HG03575 (cell line): Measurements from ENCODE around the gene IL1RAPL2.

Experiments
- ATAC-seq: cut with Tn5 transposase; IDR thresholded peaks from one replicate; pipeline ENCODE4 v1.9.1; 2021; ENCODE audit not compliant: unreplicated experiment, insufficient number of reproducible peaks, low FRiP score; ENCODE audit errors: extremely low read depth

IL1RAPL2 gene

DNA sequence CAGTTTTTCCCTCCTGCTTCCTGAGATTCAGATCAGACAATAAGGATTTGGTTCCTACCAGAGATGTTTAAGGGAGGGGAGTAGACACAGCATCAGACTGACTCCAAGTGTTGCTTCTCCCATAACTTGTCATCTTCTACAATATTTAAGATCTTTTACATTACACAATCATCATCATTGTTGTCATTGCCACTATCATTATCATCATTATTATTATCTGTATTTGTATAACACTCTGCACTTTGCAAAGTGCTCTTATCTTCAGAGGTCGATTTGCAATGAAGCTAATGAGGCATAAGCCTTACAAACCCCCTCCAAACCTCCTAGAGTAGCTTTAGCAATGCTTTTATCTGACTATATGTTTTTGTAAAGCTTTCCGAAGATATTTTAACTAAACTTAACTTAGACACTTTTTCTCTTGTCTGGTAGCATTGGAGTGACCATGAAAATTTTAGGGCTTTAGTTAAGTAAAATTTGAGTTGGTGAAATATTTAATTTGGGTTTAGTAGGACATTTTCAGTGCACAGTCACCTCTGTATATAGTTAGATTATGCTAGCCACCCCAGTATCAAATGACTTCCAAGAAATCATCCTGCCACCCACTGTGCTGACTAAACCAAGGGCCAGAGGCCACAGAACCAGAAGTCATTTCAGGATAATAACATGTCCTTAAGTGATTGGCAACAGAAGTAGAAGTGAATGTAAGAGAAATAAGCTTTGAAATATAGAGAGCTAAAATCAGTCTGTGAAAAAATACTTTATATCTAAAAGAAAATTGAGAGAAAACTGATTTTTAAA, 1132.2 kb downstream of the IL1RAPL2 start:
- no peak for ATAC-seq

DNA sequence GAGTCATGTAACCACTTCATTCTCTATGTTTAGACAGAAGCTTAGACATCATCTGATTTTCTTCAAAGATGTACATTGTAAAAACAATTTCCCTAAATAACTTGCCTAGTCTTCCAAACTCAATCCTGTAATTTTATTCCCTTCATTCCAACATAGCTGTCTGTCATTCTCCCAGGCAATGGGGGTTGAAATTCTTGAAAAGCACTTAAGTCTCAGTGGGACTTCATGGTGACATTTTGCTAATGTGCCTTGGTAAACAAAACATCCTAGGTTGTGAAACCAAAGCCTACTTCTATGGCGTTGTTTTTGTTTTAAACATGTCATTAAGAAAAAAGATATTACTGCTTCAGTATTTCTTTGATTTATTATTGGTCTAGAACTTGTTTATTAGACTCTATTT, 1134.3 kb downstream of the IL1RAPL2 start:
- no peak for ATAC-seq

DNA sequence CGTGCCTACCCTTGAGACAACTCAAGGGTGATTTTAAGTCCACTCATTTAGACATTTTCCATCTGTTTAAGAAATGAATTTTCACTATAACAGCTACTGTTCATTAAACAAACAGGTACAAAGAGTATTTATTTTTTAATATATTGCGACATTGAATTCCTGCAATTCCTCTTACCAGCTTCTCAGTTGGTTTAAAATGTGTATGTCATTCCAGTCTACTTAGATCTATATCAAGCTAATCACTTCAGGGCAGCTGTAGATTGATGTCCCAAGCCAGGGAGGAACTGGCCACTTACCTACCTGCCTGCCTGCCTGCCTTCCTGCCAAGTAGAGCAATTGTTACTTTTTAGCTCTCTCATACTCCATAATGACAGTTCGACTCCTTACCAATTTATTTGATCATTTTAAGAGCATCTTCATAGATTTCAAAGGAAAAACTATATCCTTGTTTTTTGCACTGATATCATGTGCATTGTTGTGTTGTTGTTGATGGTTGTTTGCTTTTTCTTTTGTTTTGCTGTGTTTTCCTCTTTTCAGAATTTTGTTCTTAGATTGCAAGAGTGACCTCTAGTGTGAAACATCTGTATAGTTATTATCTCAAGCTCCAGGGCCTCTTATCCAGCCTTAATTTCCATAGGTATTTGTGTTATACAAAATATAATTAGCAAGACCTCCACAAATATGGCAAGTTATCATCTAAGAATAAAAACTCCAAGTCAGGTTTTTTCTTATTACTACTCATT, 1135.5 kb downstream of the IL1RAPL2 start:
- no peak for ATAC-seq

DNA sequence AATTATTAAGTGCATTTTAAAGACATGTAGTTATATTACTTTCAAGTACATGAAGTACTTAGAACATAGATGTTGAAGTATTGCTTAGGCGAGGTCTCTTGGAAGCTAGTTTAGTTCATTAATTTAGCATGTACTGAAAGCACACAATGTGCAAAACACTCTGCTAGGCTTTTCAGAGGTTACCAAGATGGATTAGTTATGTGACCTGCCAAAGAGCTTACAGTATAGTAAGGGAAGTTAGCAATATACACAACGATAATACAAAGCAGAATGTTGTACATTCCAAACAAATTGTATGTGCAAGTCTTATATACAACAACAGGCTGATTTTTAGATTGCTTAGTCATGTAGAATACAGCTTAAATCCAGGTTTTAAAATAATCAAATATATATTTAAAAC, 1137.9 kb downstream of the IL1RAPL2 start:
- no peak for ATAC-seq

DNA sequence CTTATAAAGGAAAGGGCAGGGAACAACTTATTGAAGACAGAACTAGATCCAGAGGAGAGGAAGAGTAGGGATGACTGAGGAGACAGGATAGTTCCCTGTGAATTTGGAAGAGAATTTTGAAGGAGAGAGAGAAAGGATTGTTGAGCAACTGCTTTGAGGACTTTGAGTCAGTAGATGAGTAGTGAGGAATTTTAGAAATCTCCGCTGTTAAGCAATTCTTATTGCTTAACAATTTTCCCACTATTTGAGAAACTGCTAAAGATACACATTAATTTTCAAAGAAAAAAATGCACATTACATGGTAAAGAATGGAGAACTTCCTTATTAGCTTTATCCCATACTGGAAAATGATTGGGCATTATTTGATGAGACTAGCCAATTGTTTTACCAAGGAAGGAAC, 1140.0 kb downstream of the IL1RAPL2 start:
- no peak for ATAC-seq

DNA sequence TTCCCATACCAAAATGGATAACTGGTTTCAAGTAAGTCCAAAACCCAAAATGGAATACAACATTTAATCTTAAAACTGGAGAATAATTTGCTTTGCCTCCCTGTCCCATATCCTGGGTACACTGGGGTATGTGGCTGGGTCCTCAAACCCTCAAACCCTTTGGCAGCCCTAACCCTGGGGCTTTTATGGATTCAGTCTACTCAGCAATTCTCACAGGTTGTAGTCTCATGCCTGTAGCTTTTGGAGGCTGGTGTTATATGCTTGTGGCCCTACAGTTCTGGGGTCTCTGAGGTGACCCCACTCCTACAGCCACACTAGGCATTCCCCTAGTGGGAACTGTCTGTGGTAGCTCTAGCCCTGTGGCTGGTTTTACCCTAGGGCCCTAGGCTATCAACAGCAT, 1145.8 kb downstream of the IL1RAPL2 start:
- ATAC-seq = no peak

DNA sequence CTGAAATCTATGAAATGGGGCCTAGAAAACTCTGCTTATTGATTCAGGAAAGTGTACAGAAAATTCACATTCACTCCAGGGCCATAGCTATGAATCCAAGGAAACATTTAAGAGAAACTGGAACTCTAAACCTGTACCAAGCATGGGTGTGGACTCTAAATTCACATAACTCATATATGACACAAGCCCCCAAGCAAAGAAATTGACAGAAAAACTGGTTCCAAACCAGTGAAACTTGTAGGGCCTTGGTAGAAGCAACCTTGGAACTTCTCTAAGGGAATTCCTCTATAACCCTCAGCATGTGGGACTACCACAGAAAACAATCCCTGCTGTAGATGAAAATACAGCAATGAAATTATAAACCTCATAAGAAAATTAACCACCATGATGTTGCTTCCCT, 1149.7 kb downstream of the IL1RAPL2 start:
- no peak for ATAC-seq

DNA sequence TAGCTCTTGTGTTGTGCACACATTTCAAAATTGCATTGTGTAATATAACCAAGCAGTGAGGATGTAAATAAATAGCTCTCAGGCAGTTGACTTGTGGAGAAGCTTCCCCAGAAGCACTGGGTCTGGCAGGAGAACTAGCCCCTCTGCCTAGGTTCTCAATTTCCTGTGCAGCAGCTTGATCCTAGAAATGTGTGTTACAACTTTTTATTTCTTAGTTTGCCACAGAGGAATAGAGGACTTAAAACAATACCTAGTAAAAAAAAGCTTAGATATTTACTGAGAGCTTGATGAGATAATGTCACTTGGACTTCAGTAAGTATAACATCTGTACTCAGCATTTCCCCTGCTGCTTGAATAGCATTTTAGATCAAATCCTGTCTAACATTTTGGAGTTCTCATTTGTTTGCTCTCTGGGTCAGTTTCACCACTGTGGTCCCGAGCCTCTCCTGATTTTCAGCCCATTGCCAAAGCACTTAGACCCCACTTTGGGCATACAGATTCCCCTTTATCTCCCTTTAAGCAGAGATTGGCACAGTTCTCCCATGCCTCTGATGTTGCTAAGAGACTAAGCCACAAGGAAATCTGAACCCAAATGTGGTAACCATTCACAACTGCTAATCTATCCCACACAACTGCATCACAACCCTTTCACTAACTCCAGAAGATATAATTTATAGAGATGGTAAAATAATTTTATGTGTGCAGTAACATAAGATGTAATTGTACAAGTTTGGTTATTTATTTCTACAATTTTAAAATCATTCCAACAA, 1158.2 kb downstream of the IL1RAPL2 start:
- no peak for ATAC-seq

DNA sequence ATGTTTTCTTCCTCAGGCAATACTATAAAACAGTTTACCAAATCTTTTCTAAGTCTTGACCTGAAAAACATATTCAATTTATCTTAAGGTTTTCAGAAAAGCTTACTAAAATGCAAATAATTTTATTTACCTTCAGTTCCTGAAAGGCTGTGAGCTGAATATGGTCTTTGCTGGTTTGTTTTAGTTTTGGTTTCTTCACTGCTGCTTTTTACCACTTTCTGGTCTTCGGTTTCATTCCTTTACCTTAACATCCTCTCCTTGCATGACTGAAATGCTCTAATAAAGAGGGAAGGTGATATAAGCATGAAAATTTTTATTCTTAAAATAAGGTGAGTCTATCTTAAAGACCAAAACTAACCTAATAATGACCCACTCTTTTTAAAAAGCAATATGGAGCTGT, 1159.2 kb downstream of the IL1RAPL2 start:
- no peak for ATAC-seq

DNA sequence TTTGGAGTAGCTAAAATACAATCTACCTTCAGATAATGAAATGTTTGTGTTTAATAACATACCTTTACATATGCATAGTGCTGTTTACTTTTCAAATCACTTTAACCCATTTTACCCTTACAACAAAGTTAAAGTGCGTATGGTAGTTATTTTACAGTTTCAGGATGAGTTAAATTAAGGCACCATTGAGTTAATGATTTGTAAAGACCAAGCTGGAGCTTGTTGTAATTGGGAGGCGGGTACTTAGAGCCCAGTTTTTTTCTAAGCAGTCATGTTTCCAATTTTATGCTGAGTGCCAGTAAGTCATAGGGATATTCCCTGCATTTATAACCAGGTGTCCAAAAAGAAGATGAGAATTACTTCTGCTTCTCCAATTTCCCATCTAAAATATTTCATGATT, 1172.2 kb downstream of the IL1RAPL2 start:
- no peak for ATAC-seq

DNA sequence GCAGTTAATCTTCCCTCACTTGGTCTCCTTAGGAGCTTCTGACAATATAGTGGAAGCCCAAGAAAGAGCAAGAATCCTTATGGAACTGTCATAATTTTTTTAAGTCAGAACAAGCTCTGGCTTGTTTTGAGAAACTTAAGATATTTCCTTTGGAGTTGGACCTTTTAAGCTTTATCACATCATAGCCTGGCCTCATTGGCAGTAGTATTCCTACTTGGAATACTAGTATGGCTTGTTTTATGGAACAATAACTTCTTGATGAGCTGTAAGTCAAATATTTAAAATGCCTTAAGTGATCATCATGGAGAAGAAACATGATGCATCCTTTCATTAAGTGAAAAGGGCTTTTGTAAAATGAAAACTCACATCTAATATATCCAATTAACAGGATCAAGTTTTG, 1178.3 kb downstream of the IL1RAPL2 start:
- ATAC-seq = no peak

DNA sequence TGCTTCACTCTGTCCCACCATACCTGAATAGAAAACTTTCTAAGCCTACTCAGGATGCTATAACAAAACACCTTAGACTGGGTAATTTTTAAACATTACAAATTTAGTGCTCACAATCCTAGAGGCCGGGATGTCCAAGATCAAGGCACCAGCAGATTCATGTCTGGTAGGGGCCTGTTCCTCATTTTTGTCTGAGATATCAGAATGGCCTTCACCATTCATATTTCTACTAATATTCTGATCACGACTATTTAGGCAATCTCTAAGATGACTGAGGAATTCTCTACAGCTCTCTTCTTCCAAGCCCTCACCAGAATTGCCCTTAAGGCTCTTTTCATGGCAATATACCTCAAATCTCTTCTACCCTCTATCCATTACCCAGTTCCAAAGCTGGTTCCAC, 1178.9 kb downstream of the IL1RAPL2 start:
- ATAC-seq = no peak

DNA sequence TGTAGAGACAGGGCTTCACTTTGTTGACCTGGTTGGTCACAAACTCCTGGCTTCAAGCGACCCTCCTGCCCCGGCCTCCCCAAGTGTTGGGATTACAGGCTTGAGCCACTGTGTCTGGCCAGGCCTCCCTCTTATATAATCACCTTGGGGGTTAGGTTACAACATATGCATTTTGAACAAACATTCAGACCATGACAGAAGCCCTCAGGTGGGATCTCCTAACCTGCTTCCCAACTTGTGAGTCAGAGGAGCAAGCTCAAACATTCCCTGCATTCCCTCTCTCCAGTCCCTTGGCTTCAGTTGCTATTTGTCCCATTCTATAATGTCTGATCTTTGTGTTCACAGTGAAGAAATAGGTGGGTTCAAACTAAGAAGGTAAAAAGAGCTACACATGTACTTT, 1179.9 kb downstream of the IL1RAPL2 start:
- ATAC-seq = no peak

DNA sequence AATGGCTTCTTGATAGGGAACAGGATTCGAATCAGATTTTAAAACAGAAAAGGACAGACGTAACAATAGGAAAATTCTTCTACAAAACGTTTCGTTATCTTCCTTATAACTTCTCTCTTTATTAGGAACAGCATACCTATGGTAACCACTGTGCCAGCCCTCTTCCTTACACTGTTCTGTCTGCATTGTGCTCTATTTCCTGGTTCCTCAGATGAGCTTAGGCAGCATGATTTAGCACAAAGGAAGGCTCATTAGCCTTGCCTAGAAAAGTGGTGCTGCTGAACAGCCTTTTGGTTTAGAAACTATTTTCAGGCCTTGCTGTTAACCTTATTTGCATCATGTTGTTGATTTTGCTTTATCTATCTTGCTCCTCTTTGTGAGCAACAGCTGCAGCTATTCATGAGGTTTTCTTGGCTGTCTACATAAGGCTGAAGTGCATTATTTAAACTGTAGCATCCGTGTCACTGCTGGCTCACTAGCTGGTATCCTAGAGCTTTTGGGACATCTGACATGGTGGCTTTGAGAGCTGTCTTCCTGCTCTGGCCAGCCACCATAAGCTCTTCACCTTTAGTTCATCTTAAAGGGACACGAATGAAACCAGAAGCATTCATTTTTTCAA, 1186.4 kb downstream of the IL1RAPL2 start:
- no peak for ATAC-seq

DNA sequence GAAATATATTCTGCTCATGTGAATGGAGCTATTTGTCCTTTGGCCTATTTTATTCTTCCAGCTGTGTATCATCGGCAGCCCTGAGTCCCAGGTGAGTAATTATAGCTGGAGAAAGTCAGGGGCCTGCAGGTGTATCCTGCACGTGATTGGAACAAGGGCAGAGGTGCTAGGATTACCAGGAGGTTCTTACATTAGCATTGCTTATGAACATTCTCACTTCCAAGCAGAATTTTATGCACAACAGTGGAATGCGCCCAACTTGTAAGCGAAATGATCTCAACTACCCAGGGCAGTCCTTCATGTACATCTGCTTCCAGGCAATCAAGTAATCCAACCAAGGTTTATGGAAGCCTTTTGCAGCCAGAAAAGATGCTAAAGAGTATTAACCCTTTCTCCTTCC, 1187.4 kb downstream of the IL1RAPL2 start:
- ATAC-seq = no peak

DNA sequence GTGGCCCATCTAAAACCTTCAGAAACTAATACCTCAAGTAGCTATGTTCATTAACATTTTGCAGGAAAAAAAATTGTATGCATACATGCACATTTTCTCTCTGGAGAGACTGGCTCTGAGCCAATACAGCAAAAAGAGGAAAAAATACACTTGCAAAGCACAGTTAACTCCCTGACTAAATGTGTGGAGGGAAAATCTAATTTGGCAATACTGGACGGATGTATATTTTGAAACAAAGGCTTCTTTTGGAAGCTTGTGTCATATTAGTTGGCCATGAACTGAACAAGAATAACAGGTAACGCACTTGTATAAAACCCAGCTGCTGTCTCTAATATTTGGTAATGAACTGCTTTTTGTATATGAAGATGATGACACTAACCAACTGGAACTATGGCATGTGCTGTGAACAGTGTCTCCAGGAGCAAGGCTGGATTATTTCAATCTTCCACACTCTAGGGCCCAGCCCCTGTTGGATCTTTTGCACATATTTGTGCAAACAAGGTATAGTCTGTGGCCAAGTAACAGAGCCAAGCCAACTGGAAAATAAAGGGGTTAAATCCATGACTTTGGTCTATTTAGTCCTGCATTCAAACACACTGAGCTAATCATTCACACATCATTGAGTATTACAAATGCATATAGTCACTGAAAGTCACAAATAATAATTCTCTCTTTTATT, 1188.4 kb downstream of the IL1RAPL2 start:
- no peak for ATAC-seq

DNA sequence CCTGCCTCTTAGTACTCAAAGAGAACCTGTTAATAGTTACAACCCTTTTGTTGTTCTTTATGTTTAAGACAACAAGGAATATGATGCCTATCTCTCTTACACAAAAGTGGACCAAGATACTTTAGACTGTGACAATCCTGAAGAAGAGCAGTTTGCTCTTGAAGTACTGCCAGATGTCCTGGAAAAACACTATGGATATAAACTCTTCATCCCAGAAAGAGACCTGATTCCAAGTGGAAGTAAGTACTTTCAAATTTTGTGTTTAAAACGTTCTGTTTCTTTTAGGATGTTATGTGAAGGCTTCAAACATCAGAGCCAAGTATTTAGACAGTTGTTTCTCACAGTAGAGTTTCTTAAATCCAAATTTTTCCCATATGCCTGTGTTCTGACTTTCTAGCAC, 1189.1 kb downstream of the IL1RAPL2 start:
- no peak for ATAC-seq

DNA sequence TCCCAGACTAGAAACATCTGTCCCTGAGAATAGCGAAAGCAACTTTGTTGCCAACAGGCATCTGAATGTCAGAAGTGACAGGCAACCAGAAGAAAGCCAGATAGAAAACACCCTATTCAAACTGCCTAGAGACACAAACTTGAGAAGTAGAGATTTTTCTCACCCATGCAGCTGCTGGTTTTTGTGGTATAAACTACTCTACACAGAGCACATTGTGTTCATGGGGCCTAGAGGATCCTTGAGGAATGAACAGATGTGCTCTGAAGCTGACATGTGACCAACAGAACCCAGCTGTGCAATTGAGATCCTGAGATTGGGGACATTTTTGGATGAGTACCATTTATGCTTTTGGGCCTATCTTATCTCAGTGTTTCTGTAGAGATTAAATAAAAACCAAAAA, 1192.8 kb downstream of the IL1RAPL2 start:
- no peak for ATAC-seq

DNA sequence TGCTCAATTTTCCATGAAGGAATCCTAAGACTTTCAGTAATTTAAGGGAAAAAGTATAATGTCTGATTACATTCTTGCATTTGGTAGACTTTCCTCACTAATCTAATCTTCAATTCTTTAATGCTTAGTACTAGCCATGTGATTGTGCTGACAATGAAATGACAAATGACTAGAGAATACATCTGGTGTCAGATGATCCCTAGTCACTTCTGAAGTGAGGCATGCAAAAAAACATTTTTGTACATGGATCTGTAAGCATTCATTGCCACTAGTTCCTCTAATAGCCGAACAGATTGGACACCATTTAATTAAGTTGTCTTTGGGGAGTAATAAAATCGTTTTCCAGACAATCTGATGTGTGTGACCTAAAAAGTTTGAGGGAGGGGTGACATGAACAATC, 1193.6 kb downstream of the IL1RAPL2 start:
- no peak for ATAC-seq
